GM18909 (cell line): ENCODE results near the gene FSHR.

Experiments used
- ATAC-seq: cut with Tn5 transposase; IDR thresholded peaks from one replicate; pipeline ENCODE4 v1.9.1; 2021; ENCODE audit warnings: mild to moderate bottlenecking; ENCODE audit not compliant: unreplicated experiment, poor library complexity

Gene FSHR

DNA sequence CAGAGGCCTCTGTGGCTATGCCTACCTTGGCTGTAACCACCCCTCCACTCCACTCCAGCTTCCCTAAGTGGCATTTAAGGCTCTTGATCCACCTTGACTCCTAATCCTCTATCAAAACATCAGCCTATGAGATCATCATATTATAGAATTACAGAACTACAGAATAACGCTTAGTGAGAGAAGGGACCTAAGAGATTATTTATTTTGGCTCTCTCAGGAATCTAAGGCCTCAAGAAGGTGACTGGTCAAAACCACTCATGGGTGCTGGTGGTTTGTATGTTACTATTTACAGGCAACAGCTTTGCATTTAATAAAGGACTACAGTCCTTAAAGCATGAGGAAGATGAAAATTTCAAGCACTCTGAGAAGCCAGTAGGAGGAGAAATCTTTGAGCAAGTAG is 118.8 kb downstream of the FSHR start:
- no peak for ATAC-seq

- ATAC-seq = no peak
These were observed 120.7 kb downstream of the FSHR start for GRCh38 chr2:49033394-49034185.

DNA sequence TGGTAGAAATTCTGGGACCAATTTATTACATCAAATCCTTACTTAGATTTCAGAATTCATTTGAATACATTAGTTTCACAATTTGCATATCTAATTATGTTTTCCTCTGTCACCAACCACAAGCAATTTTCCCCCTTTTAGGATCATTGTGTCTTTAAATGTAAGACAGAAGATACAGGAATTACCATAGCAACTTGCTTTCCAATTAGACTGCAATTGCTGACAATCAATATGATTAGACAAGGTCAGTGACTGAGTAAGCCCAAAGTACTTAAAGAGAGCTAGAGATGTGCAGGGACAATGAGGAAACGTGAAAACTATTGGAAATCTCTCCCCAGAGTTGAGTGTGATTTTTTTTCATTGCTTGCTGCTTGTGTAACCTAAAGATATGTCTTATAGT is 121.4 kb downstream of the FSHR start:
- no peak for ATAC-seq

DNA sequence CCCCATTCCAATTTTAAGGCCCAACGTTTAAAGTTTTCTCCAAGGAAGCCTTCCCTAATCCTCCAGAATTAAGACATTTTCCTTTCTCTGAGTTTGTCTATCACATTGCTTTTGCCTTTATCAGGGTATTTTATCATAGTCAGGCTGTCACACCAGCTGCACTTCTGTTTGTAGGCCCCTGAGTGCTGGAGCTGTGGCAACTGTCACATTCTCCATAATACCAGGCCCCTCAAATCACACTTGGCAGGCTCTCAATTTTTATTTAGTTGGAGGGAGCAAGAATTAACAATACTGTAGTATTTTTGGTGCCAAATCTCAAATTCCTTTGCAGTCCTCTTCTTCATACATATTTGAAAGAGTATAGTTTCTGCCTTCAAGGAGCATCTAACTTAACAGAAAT is 122.2 kb downstream of the FSHR start:
- no peak for ATAC-seq

DNA sequence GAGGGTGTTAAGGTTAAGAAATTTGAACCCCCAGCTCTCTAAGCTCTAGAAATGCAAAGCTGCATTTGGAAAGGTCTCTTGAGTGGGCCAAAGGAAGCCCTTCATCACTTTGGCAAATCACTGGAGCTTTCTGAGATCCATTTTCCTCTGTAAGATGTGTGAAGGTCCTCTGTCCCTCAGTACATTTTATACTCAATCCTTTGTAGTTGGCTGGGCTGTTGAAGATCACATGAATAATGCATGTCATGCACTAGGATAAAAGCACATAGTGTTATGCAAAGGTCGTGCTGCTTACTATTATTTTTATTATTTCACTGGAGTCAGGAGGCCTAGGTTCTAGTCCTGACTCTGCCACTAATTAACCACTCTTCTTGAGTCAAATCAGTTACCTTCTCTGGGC is 124.9 kb downstream of the FSHR start:
- no peak for ATAC-seq

DNA sequence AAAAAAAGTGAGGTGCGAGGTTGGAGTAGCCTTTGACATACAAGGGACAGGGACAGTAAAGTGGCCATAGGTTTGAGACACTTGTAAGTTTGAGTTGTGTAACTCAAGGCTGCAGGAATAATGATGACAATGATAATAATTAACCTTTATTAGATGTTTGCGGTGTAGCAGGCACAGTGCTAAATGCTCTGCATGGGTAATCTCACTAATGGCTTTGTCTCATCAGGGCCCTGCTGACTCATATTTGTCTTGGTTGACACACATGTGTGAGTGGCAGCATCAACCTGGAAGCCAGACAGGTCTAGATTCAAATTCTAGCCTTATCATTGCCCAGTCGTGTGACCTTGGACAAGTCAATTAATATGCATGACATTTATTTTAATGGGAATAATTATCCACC is 126.2 kb downstream of the FSHR start:
- ATAC-seq = peak; percentile 99

- ATAC-seq = no peak
These were observed 127.6 kb downstream of the FSHR start for GRCh38 chr2:49026706-49027105.

DNA sequence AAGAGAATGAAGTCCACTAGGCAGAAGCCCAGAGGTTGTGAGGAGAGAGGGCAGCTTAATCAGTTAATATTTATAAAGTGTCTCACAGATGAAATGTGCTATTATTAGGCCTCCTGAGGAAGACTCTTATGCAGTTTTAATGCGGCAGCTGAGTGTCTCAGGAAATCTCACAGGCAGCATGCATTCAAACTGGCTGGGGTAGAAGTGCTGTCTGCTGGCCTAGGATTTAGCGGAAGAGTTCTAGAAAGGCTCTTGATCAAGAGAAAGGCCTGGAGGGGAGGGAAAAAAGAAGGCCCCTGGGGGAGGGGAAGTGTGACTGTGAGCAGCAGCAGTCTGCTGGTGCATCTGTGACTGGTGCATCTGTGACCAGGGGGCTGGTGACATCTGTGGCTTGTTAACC is 133.0 kb downstream of the FSHR start:
- ATAC-seq = no peak

GRCh38 chr2:49005261-49005660 is 149.1 kb downstream of the FSHR start:
- ATAC-seq = no peak

- peak; percentile 58 for ATAC-seq
These were observed 150.2 kb downstream of the FSHR start for GRCh38 chr2:49004036-49004626.

DNA sequence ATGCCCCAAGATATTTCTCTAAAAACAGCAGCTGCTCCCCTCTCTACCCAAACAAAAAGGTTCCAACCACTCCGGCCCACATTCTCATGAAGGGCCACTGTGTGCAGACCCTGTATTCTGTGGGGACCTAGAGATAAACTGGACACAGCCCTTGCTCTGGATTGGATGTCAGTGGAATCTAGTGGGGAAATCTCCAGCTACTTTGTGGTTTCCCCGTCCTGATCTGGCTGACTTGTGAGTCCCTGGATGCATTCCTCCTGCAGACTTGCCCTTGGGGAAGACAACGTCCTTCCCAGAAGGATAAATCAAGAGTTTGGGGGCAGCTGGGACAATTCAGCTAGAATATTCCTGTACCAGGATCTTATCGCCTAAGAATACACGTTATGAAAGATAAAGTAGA is 151.1 kb downstream of the FSHR start:
- no peak for ATAC-seq

- ATAC-seq = no peak
These were observed 151.6 kb downstream of the FSHR start for GRCh38 chr2:49002750-49003149.

DNA sequence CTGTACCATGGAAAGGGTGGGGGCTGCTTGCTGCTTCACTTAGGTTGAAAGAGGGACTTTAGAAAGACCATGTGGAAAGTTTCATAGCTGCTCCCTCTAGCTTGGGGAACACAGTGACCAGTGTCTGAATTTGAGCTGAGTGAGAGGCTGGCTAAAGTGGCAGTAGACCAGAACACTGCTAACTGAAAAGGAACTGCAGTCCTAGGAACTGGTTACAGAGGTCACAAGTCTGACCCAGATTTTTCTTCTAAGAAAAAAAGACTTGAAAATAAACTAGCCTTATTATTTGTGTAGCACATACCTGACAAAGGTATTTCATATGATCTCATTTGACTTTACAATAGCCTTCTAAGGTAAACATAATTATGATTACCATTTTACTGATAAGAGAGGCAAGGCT is 153.6 kb downstream of the FSHR start:
- ATAC-seq = no peak

GRCh38 chr2:48998449-48998848 is 155.9 kb downstream of the FSHR start:
- ATAC-seq = no peak

GRCh38 chr2:48993576-48993975 is 160.7 kb downstream of the FSHR start:
- ATAC-seq = peak; percentile 42

DNA sequence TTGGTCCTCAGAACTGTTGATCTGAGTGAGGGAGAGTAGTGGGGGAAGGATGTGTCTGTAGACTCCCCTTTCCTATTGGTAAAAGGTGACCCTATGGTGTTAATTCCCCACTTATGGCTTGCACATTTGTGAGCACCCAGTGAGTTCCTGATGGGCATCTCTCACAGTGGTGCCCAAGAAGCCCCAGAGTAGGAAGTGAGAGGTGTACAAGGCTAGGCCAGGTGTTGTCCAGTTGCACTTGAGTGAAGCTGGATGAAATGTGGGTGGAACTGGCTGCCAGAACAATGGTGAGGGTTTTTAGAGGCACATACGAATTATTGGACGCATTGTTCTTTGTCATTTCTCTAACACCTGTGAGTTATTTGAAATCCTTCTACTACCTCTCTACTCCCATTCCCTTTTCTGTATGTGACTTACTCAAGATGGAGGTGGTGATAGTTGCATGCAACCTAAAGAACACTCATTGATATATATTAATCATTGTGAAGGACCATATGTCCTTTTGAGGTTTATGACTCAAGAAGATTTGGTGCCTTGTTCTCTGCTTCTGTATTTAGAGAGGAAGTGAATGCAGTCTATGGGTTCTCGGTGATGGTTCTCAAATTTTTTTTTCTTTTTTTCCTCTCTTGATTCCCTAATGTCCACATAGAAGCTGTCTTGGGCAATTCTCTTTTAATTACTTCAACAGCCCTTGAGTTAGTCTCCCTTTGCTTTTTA is 162.7 kb downstream of the FSHR start:
- peak; percentile 60 for ATAC-seq

- peak; percentile 4 for ATAC-seq
These were observed 169.4 kb downstream of the FSHR start for GRCh38 chr2:48984922-48985321.

DNA sequence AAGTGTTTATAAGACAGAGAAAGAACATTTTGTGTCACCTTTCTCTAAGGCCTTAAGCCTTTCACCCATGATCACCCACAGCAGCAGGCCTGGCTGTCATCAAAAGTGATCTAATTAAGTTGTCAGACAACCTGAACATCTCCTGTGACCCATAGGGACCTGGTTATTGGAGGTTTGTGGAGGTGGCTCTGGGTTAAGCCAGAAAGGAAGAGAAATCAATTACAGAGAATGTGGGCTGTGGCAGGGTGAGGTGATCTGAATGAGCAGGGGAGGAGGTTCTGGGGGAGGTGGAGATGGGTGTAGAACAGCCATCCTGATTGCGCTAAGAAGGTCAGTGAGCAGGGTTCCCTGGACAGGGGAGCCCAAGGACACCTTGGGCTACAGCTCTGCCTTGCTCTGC is 170.8 kb downstream of the FSHR start:
- ATAC-seq = no peak

DNA sequence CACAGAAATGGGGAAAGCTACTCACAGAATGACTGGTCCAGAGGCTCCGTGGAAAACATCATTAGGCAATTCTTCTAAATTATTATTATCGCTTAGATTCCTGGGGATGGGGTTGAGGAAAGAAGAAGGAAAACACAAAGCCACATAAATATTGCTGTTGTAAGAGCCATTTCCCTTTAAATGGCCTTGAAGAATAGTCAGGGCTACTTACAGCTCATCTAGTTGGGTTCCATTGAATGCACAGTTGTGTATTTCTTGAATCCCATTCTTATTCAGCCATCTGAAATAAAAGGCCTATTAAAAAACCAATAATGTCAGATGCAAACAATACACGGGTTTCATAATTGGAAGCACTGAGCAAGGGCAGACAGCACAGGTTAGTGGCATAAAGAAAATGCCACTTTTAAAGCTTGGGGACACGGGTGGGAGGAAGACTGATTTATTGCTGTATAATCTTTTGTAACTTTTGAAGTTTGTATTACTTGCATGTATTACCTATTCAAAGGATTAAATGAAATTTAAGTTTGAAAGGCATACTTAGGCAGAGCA is 171.4 kb downstream of the FSHR start:
- no peak for ATAC-seq

DNA sequence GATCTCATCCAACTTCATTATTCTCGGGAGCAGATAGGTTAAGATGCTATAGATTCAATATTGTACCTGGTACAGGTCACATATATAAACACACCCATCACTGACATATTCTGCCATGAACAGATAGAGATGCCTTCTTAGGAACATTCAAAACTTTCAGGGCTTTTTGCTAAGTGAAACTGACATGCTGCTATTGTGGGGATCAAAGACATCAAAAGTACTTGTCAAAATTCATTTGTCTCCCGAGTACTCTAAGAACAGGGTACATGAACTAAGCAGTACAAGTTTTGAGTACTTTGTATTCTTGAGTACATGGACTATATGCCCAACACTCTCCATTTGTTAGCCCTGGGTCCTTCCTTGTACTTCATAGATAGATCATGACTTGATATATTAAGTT is 173.5 kb downstream of the FSHR start:
- no peak for ATAC-seq

- ATAC-seq = no peak
These were observed 174.6 kb downstream of the FSHR start for GRCh38 chr2:48979691-48980090.
